GM08714 (cell line): Measurements from ENCODE around the gene WDR18.
A peak's percentile ranks its signal among the peaks of the same experiment; 100 is the strongest.

Source experiments
- H3K4me3 ChIP-seq: fragments of 200-500 bp; sonication (Bioruptor generic); 2 replicates; pipeline ENCODE4 v1.5.1; 2014; ENCODE audit warnings: mild to moderate bottlenecking, low read length, inconsistent platforms
- ZNF274 ChIP-seq: IDR thresholded peaks from 2 replicates; pipeline ENCODE4 v1.6.1; 2012; ENCODE audit warnings: mild to moderate bottlenecking, low read depth, low read length

WDR18 gene, protein sequence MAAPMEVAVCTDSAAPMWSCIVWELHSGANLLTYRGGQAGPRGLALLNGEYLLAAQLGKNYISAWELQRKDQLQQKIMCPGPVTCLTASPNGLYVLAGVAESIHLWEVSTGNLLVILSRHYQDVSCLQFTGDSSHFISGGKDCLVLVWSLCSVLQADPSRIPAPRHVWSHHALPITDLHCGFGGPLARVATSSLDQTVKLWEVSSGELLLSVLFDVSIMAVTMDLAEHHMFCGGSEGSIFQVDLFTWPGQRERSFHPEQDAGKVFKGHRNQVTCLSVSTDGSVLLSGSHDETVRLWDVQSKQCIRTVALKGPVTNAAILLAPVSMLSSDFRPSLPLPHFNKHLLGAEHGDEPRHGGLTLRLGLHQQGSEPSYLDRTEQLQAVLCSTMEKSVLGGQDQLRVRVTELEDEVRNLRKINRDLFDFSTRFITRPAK

DNA sequence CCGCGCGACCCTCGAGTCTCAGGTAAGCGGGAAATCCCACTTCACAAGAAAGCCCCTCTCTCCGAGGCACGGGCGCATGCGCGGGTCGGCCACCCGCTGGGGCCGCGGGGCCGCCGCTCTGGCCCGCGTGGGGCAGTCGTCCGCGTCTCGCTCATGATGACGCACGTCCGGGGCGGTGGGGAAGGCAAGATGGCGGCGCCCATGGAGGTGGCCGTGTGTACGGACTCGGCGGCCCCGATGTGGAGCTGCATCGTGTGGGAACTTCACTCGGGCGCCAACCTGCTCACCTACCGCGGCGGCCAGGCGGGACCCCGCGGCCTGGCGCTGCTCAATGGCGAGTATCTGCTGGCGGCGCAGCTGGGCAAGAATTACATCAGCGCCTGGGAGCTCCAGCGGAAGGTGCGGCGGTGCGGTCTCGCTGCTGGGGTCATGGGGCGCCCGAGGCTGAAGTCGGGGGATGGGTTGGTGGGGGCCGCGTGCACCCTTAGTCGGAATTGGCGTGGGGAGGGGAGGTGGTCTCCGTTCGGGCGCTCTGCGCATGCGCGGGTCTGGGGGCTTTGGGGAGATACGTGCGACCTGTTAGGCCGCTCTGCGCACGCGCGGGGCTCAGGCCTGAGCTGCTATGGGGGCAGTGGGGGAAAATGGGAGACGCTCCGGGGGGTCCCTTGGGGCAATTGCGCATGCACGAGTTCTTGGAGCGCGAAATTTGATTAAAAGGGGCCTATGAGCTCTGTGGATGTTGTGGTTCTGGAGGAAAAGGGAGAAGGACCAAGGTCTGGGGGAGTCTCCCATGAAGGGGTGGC lies at the start of gene WDR18:
TSS of gene WDR18 (plus strand) at position 181 of the 803 bp plus-strand sequence. CDS start at position 190, 9 bp downstream.
- H3K4me3 ChIP-seq, result peak within 1 kb of the TSS; percentile 73

DNA sequence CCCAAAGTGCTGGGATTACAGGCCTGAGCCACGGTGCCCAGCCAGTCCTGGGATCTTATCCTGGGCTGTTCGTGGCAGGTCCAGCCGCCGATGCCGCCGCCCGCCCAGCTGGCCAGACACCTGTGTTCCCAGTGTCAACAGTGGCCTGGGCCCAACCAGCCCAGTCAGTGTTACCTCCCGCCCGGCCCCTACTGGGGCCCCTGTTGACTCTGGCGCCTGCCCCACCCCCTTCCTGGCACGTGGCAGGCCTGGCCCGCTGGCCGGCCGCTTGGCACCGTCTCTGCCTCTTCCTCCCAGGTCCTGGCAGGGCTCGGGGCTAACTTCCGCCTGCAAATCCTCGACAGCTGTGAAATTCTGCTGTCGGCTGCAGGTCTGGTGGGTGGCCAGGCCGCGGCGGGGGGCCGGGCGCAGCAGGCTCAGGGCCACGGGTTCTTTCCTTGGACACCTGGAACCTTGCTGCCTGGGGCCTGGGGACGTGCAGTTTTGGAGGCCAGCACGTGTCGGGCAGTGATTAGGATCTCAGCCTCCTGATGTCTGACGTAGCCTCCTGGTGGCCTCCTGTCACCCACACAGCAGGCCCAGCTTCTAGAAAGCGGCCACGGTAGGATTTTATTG lies 49.2 kb upstream of the WDR18 start:
- no peak for TF ChIP-seq ZNF274
- H3K4me3 ChIP-seq, result no peak overlapping the region

More for the DNA sequence above, at the start of gene WDR18:
- no peak for TF ChIP-seq ZNF274

DNA sequence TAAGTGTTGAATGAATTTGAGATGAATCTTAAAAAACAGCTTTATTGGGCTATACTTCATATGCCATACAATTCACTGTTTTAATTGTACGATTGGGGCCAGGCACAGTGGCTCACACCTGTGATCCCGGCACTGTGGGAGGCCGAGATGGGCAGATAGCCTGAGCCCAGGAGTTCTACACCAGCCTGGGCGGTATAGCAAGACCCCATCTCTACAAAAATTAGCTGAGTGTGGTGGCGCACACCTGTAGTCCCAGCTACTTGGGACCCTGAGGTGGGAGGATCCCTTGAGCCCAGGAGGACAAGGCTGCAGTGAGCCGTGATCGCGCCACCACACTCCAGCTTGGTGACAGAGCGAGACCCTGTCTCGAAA lies 48.0 kb upstream of the WDR18 start:
- no peak for TF ChIP-seq ZNF274
- no peak overlapping the region for H3K4me3 ChIP-seq

DNA sequence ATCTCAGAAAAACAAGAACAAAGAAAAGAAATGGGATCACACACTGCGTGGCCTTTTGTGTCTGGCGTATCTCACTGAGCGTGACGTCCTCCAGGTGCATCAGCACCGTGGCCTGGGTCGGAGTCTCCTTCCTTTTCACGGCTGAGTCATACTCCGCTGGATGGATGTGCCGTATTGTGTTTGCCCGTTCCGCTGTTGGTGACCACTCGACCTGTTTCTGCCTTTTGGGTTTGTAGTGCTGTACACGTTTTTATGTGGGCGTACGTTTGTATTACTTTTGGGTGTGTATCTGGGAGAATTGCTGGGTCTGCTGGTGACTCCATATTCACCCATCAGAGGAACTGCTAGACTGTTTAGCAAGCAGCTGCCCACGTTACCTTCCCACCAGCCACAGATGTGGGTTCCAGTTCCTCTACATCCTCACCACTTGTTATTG lies 46.9 kb upstream of the WDR18 start:
- H3K4me3 ChIP-seq, result no peak overlapping the region
- no peak for TF ChIP-seq ZNF274

DNA sequence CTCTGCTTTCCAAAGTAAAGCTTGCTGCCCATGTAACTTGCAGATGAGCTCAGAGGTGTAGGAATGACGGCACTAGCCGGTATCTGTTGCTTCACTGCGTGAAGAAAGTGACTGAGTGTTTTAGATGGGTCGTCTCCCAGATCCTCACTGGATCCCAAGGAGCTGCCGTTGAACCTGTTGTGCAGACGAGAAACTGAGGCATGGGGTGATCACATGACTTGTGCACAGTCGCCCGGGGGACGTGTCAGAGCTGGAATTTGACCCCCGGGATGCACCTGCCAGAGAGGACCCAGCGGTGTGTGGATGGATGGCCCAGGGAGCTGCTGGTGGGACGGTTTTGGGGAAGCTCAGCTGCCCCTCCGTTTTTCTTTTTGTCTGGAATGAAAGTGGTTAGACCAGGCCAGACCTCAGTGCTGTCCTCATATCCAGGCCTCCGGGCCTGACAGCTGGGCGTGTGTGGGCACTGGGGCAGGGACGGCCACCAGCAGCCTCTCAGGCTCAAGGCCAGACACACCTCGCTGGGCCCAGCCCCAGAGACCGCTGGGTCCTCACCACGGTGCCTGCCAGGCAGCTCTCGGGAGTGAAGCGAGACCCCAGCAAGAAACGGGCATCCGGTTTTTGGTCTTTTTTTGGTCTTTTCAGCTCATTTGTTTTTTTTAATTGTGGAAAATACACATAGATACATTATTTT lies 45.8 kb upstream of the WDR18 start:
- no peak overlapping the region for H3K4me3 ChIP-seq
- TF ChIP-seq ZNF274, result no peak

DNA sequence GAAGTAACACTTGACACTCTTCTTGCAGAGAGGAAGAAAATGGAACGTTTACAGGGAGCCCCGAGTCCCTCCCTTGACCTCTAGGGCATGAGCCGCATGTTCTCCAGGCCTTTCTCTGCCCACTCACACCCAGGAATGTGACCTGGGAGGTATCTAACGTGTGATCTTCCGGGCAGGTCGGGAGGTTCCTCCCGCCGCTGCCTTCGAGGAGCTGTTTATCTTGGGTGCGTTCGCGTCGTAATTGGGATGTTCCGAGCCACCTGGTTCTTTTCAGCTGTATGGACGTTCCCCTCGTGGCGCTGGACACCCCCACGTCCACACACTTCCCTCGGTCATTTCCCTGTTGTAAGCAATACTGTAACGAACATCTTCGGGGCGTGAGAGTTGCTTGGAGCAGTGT lies 44.7 kb upstream of the WDR18 start:
- TF ChIP-seq ZNF274, result no peak
- no peak overlapping the region for H3K4me3 ChIP-seq

DNA sequence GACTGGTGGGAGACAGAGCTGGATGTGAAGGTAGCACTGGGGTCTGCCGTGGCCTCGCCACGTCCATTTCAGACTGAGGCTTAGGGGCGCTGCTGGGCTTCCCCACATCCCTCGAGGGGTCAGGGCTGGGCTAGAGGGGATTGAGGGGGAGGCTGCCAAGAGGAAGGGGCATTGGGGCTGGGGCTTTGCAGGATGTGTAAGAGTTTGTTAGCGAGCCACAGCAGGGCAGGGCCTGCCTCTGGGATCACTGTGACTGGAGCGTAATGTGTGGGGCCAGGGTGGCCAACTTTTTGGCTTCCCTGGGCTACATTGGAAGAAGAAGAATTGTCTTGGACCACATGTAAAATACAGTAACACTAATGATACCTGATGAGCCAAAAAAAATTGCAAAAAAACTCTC lies 44.2 kb upstream of the WDR18 start:
- no peak for TF ChIP-seq ZNF274
- H3K4me3 ChIP-seq, result no peak overlapping the region; the same call in 1 of the 2 replicates

DNA sequence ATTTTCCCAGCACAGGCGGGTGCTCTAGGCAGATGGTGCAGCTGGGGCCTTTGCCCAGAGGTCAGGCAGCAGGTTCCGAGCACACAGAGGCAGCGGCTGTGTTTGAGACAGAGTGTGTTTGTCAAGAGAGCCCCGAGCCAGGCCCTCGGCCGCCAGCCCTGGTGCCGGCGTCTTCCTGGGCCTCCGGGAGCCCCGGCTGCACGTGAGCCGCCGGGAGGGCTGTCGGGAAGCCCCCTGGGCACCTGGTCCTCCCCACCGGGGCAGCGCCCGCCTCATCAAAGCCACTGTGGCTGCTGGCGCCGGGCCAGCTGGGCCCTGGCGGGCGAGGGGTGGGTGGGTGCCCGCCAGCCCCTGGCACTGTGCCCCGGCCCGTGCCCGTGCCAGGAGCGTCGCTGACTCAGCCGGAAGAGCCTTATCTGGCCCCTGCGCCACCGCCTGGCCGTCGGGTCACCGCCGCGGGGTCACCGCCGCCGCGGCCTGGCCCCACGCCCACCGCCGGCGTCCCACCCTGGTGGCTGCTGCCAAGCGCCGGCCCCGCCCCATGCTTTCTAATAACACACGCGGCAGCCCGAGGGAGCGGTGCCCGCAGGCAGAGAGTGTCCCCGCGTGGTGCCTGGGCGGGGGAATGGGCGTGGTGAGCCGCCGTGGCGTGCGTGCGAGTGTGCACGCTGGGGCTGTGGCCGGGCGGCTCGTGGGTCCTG lies 43.4 kb upstream of the WDR18 start:
- no peak for TF ChIP-seq ZNF274
- peak overlapping the region; percentile 14; the same call in 1 of the 2 replicates for H3K4me3 ChIP-seq

DNA sequence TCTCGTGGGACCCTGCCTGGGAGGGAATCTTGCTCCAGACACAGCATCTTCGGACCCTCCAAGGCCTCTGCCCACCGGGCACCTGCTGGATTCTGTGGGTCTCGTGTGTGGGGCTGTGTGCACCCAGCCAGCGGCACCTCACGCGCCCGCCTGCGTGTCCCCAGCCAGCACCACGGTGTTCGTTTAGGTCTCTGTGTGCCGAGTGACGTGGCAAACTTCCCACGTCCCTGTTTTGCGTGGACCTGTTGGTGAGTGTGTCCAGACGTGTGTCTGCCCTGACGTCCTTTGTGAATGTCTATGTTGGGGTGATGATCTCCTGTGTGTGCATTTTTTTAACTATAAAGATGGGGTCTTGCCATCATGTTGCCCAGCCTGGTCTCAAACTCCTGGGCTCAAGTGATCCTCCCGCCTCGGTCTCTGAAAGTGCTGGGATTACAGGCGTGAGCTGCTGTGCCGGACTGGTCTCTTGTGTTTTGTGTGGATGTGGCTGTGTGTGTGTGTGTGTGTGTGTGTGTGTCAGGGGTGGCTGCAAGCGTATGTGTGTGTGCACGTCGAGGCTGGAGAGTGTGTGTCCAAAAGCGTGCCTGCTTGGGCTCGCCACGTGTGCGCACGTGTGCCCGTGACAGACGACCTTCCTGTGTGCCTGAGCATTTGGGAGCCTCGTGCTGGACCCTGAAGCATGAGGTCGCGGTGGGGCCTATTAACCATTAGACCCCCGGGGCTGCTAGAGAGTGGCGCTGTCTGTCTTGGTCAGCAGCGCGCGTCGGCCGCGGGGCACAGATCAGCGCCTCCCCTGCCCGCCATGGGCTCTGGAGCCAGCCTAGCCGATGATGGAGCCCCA lies 42.6 kb upstream of the WDR18 start:
- H3K4me3 ChIP-seq, result no peak overlapping the region
- no peak for TF ChIP-seq ZNF274

DNA sequence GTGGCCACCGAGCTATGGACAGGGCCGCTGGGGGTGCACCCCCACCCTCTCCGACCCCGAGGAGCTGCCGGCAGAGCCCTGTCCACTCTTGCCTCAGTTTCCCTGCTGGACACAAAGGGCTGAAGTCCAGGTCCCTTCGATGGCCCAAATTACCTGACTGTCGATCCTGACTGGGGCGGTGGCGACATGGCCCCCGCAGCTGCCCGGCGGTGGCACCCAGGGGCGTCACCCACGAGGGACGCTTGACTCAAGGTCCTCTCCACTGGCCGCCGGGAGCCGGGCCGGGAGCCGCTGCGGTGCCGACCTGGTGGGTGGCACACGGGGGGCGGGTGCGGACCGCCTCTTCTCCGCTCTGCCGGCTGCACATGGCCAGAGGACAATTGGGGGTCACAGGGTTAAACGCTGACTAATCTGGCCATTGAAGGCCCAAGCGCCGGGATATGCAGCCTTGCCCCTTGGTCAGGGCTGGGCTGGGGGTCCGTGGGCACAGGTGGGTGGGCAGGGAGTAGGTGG lies 42.0 kb upstream of the WDR18 start:
- no peak for TF ChIP-seq ZNF274
- no peak overlapping the region for H3K4me3 ChIP-seq

DNA sequence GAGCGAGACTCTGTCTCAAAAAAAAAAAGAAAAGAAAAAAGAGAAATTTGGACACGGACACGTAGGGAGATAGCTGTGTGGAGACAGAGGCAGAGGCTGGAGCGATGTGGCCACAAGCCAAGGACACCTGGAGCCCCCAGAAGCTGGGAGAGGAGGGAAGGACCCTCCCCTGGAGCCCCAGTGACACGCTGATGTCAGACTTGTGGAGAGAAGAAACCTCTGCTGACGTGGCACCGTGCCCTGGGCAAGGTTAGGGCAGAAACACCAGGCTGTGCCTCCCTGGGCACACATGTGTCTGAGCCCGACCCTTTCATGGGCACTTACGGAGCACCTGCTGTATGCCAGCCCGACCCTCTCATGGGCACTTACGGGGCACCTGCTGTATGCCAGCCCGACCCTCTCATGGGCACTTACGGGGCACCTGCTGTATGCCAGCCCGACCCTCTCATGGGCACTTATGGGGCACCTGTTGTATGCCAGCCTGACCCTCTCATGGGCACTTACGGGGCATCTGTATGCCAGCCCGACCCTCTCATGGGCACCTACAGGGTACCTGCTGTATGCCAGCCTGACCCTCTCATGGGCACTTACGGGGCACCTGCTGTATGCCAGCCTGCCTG lies 40.5 kb upstream of the WDR18 start:
- no peak overlapping the region for H3K4me3 ChIP-seq
- TF ChIP-seq ZNF274, result no peak

DNA sequence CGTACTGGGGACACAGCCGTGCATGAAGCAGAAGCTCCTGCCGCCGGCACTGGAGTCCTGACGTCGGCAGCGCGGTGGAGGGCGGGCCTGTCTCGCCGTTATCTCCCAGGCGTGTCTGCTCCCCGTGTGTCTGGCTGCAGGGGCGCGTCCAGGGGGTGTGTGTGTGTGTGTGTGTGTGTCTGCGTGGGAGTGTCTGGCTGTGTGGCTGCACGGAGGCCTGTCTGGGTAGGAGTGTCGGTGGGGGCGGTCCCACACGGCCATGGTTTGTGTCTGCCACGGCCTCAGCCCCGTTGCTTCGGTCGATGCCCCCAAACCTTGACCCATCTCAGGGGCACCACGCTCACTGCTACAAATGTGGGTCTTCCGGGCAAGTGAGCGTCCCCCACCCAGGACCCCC lies 40.0 kb upstream of the WDR18 start:
- H3K4me3 ChIP-seq, result no peak overlapping the region
- no peak for TF ChIP-seq ZNF274
